ENCODE data around the gene CSDE1. TPM values are rescaled to one million over a fixed set of nuclear protein-coding genes. Genes with fewer than 3 reads are reported as not detected.

Gene CSDE1
- total and polyA plus RNA-seq, 2 donors (not counting 3 experiments of a cell fraction or from before 2014, with no cell fraction given) = 129 to 492 TPM

DNA sequence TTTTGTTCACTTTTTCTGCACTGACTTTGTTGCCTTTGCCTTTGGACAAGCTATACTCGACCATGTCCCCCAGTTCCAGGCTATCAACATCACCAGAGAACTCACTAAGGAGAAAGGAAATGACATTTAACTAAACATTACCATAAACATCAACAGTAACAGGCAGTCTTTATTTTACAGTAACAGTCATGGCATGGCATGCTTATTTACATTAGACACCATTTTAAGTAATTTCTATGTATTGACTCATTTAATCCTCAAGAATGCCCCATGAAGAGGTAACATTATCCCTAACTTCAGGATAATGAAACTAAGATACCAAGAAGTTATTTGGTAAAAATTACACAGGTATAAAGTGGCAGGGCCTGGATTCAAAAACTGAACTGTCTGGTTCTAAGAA is 32.6 kb downstream of the CSDE1 start:
- Histone ChIP-seq H3K27me3 (ENCODE audit: control insufficient read depth in 2 of 2, insufficient read depth in 2 of 2, low read length in 2 of 2) (no peaks in the 10 kb centered on the region), H3K4me3 (replicated peaks in 1 of 3; ENCODE audit: insufficient read depth in 1 of 3, low read depth in 1 of 3, low read length in 3 of 3) (no peak overlapping the region), H3K27ac (ENCODE audit: insufficient read depth, low read depth, low read length) (no peak overlapping the region), H2AFZ (ENCODE audit: low read depth, low read length) (no peak overlapping the region), H4K20me1 (replicated peaks; ENCODE audit: control insufficient read depth, extremely low read depth, insufficient read depth, low read length) (peaks cover 3% of the 10 kb centered on the region), H3K79me2 (ENCODE audit: control insufficient read depth, insufficient read depth, low read length) (peaks cover 10% of the 10 kb centered on the region), H3K9me1 (replicated peaks; ENCODE audit: control insufficient read depth, extremely low read depth, insufficient read depth, low read length) (no peaks in the 10 kb centered on the region), H3K9ac (replicated peaks; ENCODE audit: extremely low read depth, insufficient read depth, low read length) (no peak overlapping the region), H3K36me3 (ENCODE audit: control insufficient read depth in 2 of 2, extremely low read depth in 1 of 2, insufficient read depth in 2 of 2, low read length in 2 of 2) (peaks cover 34 to 39% of the 10 kb centered on the region in 2 experiments), H3K9me3 (replicated peaks; ENCODE audit: control insufficient read depth, insufficient read depth, low read length) (no peaks in the 10 kb centered on the region), H3K4me1 (ENCODE audit: control insufficient read depth, extremely low read depth, insufficient read depth, low read length) (no peaks in the 10 kb centered on the region), H3K4me2 (ENCODE audit: insufficient read depth, low read length) (no peak overlapping the region)
- no TSS peak for BruUV-seq (replicated peaks)
- TF ChIP-seq EZH2 (IDR thresholded peaks at IDR 0.05; ENCODE audit: borderline replicate concordance, low read depth, low read length, severe bottlenecking) = no peak
- no peak for TF ChIP-seq FOS (IDR thresholded peaks at IDR 0.05; ENCODE audit: borderline replicate concordance, insufficient read depth, low read length)
- TF ChIP-seq, protein P1, sequence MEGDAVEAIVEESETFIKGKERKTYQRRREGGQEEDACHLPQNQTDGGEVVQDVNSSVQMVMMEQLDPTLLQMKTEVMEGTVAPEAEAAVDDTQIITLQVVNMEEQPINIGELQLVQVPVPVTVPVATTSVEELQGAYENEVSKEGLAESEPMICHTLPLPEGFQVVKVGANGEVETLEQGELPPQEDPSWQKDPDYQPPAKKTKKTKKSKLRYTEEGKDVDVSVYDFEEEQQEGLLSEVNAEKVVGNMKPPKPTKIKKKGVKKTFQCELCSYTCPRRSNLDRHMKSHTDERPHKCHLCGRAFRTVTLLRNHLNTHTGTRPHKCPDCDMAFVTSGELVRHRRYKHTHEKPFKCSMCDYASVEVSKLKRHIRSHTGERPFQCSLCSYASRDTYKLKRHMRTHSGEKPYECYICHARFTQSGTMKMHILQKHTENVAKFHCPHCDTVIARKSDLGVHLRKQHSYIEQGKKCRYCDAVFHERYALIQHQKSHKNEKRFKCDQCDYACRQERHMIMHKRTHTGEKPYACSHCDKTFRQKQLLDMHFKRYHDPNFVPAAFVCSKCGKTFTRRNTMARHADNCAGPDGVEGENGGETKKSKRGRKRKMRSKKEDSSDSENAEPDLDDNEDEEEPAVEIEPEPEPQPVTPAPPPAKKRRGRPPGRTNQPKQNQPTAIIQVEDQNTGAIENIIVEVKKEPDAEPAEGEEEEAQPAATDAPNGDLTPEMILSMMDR (IDR thresholded peaks at IDR 0.05; ENCODE audit: extremely low read depth in 1 of 2, insufficient read depth in 1 of 2, low read depth in 1 of 2, low read length in 2 of 2) = no peak
- no peak for TF ChIP-seq MYC (IDR thresholded peaks at IDR 0.05; ENCODE audit: low read depth, low read length)
- TF ChIP-seq GATA2 (IDR thresholded peaks at IDR 0.05; ENCODE audit: insufficient read depth, insufficient read length, low read depth, low read length) = no peak
- TF ChIP-seq POLR2A (IDR thresholded peaks at IDR 0.05; ENCODE audit: low read depth, low read length) = no peak
- TF ChIP-seq, protein P2, sequence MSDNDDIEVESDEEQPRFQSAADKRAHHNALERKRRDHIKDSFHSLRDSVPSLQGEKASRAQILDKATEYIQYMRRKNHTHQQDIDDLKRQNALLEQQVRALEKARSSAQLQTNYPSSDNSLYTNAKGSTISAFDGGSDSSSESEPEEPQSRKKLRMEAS (IDR thresholded peaks at IDR 0.05; ENCODE audit: insufficient read depth, insufficient read length) = no peak
- no peak for TF ChIP-seq JUN (IDR thresholded peaks at IDR 0.05; ENCODE audit: borderline replicate concordance, insufficient read depth, insufficient read length, low read depth)
- no peak for TF ChIP-seq POLR2AphosphoS5 (IDR thresholded peaks at IDR 0.05; ENCODE audit: insufficient read depth, low read depth, low read length)
- ChIA-PET POLR2A (no interaction called here), CTCF (no interaction called here)
- DNase-seq (ENCODE audit: low read depth, low spot score) (no peak), FAIRE-seq (no peak)
- dilution Hi-C loops (cut with MboI; ENCODE audit: extremely low pct_ligation_motif_present, low sequenced_read_pairs) (no loop called here), intact Hi-C loops (cut with micrococcal nuclease) (no loop called here)

Data from endothelial cell of umbilical vein (primary cell).